ENCODE data around the gene CACHD1.
A peak's percentile ranks its signal among the peaks of the same experiment; 100 is the strongest.

CACHD1 gene

GRCh38 chr1:64474665-64475439, 4.9 kb downstream of the CACHD1 start:
- no peaks in the 10 kb centered on the region for H4K20me1 ChIP-seq (ENCODE audit: insufficient read depth, low read length)
- TF ChIP-seq EZH2phosphoT487 (IDR thresholded peaks at IDR 0.05; ENCODE audit: low read depth) (no peak), CTCF (IDR thresholded peaks at IDR 0.05; ENCODE audit: low read depth, low read length) (no peak)
- no peak overlapping the region for H3K9ac ChIP-seq (ENCODE audit: low read length)
- H3K4me2 ChIP-seq (ENCODE audit: low read length): no peak overlapping the region
- no peak overlapping the region for H3K27ac ChIP-seq (ENCODE audit: low read length)
- H3K27me3 ChIP-seq (ENCODE audit: low read depth, low read length): no peaks in the 10 kb centered on the region
- H3K79me2 ChIP-seq (ENCODE audit: low read length): peaks cover 7% of the 10 kb centered on the region; the same call in 1 of the 2 replicates
- H2AFZ ChIP-seq (ENCODE audit: low read depth, low read length): no peak overlapping the region
- H3K36me3 ChIP-seq (replicated peaks; ENCODE audit: low read depth, low read length): no peaks in the 10 kb centered on the region
- no peak overlapping the region for H3K4me3 ChIP-seq (ENCODE audit: low read length)
- peaks cover 19% of the 10 kb centered on the region for H3K4me1 ChIP-seq (ENCODE audit: low read length)
- H3K9me3 ChIP-seq (ENCODE audit: insufficient read depth, low read length): no peaks in the 10 kb centered on the region

GRCh38 chr1:64476251-64476952, 6.5 kb downstream of the CACHD1 start:
- Histone ChIP-seq H3K4me3 (ENCODE audit: low read length) (no peak overlapping the region), H3K36me3 (replicated peaks; ENCODE audit: low read depth, low read length) (no peaks in the 10 kb centered on the region), H3K9ac (ENCODE audit: low read length) (no peak overlapping the region), H3K4me1 (ENCODE audit: low read length) (peaks cover 13% of the 10 kb centered on the region), H3K9me3 (ENCODE audit: insufficient read depth, low read length) (no peaks in the 10 kb centered on the region), H3K4me2 (ENCODE audit: low read length) (peak overlapping the region; percentile 18; the same call in 1 of the 2 replicates), H3K27me3 (ENCODE audit: low read depth, low read length) (no peaks in the 10 kb centered on the region), H3K27ac (ENCODE audit: low read length) (no peak overlapping the region), H3K79me2 (ENCODE audit: low read length) (peaks cover under 1% of the 10 kb centered on the region; the same call in 1 of the 2 replicates), H4K20me1 (ENCODE audit: insufficient read depth, low read length) (no peaks in the 10 kb centered on the region), H2AFZ (ENCODE audit: low read depth, low read length) (no peak overlapping the region)
- TF ChIP-seq CTCF (IDR thresholded peaks at IDR 0.05; ENCODE audit: low read depth, low read length): no peak

GRCh38 chr1:64478594-64479470, 8.9 kb downstream of the CACHD1 start:
- no peak overlapping the region for H3K4me2 ChIP-seq (ENCODE audit: low read length)
- no peaks in the 10 kb centered on the region for H3K79me2 ChIP-seq (ENCODE audit: low read length)
- no peaks in the 10 kb centered on the region for H4K20me1 ChIP-seq (ENCODE audit: insufficient read depth, low read length)
- no peaks in the 10 kb centered on the region for H3K36me3 ChIP-seq (replicated peaks; ENCODE audit: low read depth, low read length)
- no peak overlapping the region for H2AFZ ChIP-seq (ENCODE audit: low read depth, low read length)
- no peaks in the 10 kb centered on the region for H3K9me3 ChIP-seq (ENCODE audit: insufficient read depth, low read length)
- no peak overlapping the region for H3K27ac ChIP-seq (ENCODE audit: low read length)
- no peaks in the 10 kb centered on the region for H3K27me3 ChIP-seq (ENCODE audit: low read depth, low read length)
- no peak for TF ChIP-seq CTCF (IDR thresholded peaks at IDR 0.05; ENCODE audit: low read depth, low read length)
- no peak for TF ChIP-seq EZH2phosphoT487 (IDR thresholded peaks at IDR 0.05; ENCODE audit: low read depth)
- H3K9ac ChIP-seq (ENCODE audit: low read length): no peak overlapping the region
- peaks cover 13% of the 10 kb centered on the region for H3K4me1 ChIP-seq (ENCODE audit: low read length)
- no peak overlapping the region for H3K4me3 ChIP-seq (ENCODE audit: low read length)

GRCh38 chr1:64479874-64480273, 9.9 kb downstream of the CACHD1 start:
- no peak for TF ChIP-seq EZH2phosphoT487 (IDR thresholded peaks at IDR 0.05; ENCODE audit: low read depth)
- TF ChIP-seq CTCF (IDR thresholded peaks at IDR 0.05; ENCODE audit: low read depth, low read length): no peak
- no peaks in the 10 kb centered on the region for H3K36me3 ChIP-seq (replicated peaks; ENCODE audit: low read depth, low read length)
- H3K4me1 ChIP-seq (ENCODE audit: low read length): peaks cover 13% of the 10 kb centered on the region

More at GRCh38 chr1:64479874-64480273, 9.9 kb downstream of the CACHD1 start:
- H3K27me3 ChIP-seq (ENCODE audit: low read depth, low read length): no peaks in the 10 kb centered on the region
- H3K79me2 ChIP-seq (ENCODE audit: low read length): no peaks in the 10 kb centered on the region
- H3K9ac ChIP-seq (ENCODE audit: low read length): no peak overlapping the region
- H2AFZ ChIP-seq (ENCODE audit: low read depth, low read length): no peak overlapping the region
- H3K27ac ChIP-seq (ENCODE audit: low read length): no peak overlapping the region
- H3K9me3 ChIP-seq (ENCODE audit: insufficient read depth, low read length): no peaks in the 10 kb centered on the region
- H4K20me1 ChIP-seq (ENCODE audit: insufficient read depth, low read length): no peaks in the 10 kb centered on the region
- H3K4me3 ChIP-seq (ENCODE audit: low read length): no peak overlapping the region
- no peak overlapping the region for H3K4me2 ChIP-seq (ENCODE audit: low read length)
